NCI-H2227 (cell line): ENCODE data around the gene SLC29A2.
A peak's percentile ranks its signal among the peaks of the same experiment; 100 is the strongest.
"Not testable (repeated sequence)": the region's sequence is repeated elsewhere in the genome, so short reads cannot be mapped to it uniquely, and the experiment has no call there.

Experiments
- DNase-seq: peaks from one replicate; lab custom pipeline; 2025; ENCODE audit not compliant: unreplicated experiment; lab: John Stamatoyannopoulos, UW

The SLC29A2 gene

DNA sequence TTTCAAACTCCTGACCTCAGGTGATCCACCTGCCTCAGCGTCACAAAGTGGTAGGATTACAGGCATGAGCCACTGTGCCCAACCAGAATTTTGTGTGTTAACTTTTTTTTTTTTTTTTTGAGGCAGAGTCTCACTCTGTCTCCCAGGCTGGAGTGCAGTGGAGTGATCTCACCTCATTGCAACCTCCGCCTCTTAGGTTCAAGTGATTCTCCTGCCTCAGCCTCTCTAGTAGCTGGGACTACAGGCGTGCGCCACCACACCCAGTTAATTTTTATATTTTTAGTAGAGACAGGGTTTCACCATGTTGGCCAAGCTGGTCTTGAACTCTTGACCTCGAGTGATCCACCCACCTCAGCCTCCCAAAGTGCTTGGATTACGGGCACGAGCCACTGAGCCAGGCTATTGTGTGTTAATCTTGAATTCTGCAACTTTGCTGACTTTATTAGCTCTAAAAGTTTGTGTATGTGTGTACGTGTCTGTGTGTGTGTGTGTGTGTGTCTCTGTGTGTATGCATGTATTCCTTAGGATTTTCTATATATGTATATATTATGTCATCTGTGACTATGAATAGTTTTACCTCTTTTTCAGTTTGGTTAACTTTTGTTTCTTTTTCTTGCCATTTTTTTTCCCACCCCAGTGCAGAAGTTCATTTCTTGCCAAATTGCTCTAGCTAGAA is 20.9 kb downstream of the SLC29A2 start:
- DNase-seq: not testable (repeated sequence)

DNA sequence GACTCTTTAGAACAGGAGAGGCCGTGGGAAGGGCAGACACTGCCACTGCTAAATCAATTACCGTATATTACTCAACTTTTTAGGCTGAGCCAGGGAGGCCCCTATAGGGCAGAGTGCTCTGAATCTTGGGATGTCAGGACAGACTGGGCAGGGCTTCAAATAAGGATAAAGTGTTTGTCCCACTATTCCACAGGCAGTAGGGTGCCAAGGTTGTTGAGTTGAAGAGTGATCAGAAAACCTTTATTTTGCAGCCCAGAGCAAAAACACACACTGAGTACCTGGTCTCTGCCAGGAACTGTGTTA is 22.5 kb downstream of the SLC29A2 start:
- no peak for DNase-seq

DNA sequence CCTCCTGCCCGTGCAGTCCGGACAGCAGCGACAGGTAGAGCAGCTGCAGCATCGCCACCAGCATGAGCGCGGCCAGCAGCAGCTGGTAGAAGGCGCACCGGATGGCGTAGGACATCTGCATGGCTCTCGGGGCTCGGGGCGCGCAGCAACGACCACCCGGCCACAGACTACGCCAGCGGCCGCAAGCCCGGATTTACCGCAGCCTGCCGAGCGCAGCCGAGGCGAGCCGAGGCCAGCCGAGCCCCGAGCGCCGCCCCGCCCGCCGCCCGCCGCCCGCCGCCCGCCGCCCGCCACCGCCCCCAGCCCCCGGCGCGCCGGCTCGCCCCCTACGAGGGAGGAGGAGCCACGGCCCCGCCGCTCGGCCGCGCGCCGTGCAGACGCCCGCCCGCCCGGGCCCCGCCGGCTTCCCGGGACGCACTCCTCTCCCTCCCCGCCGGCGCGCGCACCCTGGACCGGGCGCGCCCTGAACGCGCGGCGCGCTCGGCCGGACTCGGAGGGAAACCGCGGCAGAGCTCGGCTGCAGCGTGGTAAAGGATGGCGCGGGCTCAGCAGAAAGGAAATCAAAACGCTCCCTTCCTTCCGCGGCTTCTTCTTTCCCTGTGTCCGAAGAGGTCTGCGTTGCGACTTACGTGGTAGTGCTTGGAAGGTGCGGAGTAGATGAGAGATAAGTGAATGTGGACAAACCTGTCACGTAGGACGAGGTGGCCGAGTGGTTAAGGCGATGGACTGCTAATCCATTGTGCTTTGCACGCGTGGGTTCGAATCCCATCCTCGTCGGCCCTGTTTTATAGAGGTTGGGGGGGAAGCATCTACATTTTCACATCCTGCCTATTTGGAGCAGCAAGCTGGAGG is 23.9 kb downstream of the SLC29A2 start, which contains the start of gene B4GAT1:
Gene B4GAT1 (minus strand): TSS at position 205 of the 852 bp plus-strand sequence. CDS start 84 bp downstream, at position 121.
- DNase-seq: peak; percentile 93

DNA sequence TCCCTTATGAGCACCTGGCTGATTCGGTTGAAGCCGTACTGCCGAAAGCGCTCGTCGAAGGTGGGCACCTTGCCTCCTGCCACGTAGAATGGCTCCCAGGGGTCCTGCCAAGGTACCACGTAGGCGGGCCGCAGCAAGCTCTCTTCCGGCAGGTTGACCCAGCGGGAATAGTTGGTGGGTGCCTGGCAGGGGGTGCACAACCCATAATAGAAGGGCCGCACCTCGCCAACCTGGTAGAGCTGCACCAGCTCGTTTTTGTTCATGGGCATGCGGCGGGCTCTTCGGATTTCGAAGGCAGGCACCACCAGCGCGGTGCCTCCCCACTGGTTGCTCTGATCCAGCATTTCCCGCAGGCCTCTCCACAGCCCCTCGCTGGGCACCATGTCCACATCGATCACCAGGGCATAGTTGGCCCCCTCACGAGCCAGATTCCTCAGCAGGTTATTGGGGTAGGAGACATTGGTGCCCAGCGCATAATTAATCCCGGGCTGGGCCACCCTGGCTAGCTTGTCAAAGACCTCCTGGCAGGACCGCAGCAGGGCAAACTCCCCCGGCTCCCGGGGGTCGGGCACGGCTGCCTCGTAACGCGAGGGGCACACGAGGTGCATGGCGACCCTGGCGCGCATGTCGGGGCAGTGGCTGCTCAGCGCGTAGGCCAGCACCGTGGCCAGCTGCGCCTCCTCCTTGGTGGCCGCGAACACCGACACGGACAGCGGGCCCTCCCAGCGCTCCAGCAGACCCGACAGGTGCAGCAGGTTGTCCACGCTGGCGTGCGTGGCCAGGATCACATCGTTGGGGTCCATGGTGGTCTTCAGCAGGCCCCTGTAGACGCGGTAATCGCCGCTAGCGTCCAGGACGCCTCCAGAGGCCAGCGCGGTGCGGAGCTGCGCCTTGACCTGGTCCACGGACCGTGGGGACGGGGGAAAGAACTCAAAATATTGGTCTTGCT is 24.8 kb downstream of the SLC29A2 start:
- DNase-seq: peak; percentile 48

DNA sequence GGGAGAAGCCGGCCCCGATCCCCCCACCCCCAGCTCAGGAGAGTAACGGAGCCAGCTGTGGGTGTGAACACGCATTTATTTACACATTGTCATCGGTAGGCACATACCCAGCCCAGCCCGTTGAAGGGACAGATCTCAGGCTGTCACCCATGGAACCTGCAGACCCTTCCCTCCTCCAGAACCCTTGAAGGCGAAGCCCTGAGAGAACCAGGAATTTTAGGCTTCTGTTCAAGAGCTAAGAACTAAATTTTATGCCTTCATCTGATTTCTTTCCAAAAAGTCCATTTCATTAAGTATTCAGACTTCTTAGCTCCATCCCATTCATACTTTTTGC is 26.3 kb downstream of the SLC29A2 start:
- no peak for DNase-seq

DNA sequence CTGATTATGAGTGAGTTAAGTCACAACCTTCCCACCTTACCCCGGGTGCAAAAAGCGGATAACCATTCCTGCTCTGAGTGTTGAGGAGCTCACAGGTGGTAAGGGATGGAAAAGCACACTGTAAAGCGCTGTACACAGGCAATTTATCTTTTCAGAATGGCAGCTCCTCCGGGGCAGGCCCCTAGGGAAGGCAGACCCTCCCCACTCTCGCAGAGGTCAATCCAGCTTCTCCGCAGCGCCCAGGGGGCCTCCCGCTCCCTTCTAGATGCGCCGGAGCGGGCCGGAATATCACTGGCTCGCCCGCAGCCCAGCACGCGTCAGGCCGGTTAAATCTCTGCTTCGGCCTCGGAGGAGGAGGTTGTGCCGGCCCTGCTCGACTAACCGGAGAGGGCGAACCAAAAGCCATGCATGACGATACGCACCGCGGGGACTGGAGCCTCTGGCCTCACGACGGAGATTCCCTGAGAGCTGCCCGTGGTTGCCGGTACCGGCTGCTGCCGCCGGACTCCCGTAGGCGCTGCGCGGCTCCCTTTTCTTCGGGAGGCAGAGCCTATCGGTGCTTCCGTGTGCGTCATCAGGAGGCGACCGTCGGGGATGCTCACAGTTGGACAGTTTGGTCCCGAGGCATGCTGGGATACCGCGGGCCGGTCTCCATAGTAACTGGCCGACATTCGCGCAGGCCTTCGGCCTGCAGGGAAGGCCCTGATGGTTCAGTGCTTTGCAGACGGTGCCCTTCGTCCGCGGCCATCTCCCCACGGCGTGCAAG is 26.8 kb downstream of the SLC29A2 start, which contains the start of gene BRMS1:
Gene BRMS1 (minus strand): TSS at position 555 of the 766 bp plus-strand sequence. CDS start 2,870 bp downstream, outside the sequence.
- DNase-seq: peak; percentile 98

DNA sequence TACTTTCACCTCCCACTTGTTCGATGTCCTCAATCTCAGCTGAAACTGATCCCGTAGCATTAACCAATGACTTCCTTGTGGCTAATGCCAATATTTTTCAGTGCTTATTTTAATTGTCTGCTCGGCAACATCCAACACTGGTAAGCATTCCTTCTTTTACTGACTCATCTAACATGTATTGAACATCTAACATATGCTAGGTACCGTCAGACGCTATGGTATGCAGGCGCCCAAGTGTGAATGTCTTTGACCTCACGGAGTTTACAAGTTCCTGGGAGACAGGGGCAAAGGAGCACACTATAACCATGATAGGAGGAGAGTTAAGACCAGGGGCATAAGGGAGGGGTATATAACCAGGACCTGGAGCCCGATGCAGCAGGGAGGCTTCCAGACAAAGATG is 28.4 kb downstream of the SLC29A2 start:
- DNase-seq: no peak

DNA sequence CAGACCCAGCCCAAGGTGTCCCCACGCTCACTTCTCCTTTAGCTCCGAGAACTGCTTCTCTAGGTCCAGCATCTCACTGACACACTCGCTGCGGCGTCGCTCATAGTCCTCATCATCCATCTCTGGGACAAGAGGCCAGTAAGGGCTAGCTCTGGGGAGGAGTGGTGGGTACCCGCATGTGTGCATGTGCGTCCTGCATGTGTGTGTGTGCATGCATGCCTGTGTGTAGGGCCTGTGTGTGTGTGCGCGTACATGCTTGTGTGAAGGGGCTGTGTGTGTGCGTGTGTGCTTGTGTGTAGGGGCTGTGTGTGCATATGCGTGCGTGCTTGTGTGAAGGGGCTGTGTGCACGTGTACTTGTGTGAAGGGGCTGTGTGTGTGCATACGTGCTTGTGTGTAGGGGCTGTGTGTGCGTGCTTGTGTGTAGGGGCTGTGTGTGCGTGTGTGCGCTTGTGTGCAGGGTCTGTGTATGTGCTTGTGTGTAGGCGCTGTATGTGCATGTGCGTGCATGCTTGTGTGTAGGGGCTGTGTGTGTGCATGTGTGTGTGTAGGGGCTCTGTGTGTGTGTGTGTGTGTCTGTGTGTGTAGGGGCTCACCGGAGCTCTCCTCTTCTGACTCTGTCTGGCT is 29.9 kb downstream of the SLC29A2 start:
- DNase-seq: no peak

DNA sequence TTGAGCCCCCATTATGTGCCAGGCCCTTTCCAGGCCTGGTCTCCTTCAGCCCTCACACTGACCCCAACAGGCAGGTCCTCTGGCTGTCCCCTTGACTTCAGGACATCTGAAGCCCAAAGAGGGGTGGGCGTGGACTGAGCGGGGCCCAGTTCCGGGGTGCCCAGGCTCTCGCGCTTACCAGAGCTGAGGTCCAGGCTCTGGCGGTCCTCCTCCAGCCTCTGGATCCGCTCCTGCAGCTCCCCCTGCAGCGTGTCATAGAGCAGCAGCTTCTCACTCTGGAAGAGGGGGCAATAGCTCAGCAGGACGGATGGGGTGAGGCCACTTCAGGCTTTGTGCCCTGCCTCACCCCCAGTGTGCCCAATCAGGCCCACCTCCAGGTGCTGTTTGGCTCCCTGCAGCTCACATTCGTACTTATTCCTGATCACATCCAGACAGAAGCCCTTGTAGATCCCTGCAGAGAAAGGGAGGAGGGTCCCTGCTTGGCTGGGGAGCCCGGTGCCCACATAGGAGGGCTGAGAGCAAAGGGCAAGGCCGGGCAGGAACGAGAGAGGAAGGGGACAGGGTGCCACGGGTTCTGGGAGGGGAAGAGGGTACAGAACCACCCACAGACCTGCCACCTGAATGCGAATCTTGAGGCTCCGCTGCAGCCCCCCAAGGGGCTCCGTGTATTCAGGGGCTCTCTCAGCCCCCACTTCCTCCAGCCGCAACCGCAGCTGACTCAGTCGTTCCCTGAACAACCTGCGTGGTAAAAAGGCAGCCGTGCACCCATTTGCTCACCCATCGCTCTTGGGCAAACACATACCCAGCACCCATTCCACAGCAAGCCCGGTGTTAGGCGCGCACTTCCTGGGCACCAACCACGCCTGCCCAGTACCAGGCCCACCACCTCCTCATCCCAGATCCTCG is 30.7 kb downstream of the SLC29A2 start:
- no peak for DNase-seq

DNA sequence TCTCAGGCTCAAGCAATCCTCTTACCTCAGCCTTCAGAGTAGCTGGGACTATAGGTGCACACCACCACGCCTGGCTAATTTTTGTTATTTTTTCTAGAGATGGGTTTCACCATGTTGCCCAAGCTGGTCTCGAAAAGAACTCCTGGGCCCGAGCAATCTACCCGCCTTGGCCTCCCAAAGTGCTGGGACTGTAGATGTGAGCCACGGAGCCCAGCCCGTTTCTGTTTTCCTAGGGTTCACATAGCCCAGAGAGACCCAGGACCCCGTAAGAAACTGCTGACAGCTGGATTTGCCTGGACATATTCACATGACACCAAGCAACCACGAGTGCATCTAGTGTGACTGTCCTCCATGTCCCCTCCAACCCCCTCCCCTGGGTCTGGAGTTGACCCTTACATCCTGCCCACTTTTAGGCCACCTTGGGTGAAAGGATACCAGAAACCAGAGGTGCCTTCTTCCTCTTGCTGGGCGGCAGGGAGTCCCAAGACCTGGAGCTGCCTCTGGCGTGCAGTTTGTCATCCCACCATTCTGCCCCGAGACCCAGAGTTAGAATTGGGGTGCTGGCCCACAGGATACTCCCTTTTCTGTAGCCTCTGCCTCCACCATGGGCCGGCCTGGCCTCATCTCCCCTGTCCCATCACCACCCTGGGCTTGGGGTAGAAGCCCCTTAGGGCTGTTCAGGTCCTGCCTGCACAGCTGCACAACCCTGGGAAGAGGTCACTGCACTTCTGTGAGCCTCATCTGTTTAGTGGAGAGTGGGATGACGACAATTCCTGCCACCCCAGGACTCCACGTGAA is 31.7 kb downstream of the SLC29A2 start:
- no peak for DNase-seq

DNA sequence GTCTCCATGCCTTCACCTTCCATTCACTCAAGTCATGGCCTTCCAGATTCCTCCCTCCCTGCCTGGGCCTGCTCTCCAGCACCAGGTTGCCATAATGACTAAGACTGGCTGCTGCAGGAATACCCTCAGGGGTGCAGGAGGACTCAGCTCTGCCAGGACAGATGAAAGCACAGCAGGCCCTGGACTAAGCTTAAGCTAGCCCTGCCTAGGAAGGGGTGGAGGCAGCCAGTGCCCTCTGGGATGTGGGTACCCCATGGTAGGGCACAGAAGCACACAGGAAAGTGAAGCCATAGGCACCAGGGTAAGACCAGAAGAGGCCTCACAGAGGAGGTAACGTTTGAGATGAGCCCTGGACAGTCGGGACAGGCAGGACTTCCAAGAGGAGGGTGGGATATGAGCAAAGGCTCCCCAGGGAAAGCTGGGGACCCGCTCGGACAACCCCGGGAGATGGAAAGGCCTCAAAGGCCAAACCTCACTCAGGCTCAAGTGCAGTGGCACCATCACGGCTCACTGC is 32.3 kb downstream of the SLC29A2 start:
- DNase-seq: no peak

DNA sequence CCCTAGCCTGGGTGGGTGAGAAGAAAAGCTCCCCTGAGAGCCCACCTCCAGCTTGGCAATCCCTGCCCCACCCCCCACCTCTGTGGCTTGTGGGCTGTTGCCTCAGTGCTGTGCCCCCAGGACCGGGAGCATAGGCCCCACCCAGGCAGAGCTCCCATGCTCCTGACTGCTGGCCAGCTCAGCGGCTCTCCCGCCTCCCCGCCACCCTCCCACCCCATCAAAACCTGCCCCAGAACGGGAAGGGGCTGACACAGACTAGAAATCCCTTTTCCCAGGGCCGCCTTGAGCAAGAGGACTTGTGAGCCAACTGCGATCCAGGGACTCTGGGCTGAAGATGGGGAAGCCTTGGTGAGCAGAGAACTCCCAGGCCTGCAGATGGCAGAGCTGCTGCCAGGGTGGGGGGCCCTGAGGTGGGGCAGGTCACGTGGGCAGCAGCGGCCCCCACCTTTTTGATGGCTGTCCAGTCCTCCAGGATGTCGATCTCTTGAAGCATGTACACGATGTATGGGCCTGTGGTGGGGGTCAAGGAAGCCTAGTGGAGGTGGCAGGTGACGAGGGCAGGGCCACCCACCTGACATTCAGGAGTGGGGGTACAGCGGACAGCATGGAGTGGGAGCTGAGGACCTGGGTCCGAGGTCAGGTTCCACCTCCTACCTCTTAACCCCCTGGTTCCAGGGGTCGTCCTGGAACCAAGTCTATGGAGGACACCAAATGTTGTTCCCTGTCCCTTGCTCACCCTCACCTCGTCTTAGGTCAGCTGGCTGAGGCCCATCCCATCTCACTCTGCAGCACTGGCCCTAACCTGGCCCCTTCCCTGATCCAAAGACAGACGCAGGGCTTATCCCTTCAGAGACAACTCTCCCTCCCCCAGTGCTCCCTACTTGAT is 33.0 kb downstream of the SLC29A2 start:
- DNase-seq: no peak

DNA sequence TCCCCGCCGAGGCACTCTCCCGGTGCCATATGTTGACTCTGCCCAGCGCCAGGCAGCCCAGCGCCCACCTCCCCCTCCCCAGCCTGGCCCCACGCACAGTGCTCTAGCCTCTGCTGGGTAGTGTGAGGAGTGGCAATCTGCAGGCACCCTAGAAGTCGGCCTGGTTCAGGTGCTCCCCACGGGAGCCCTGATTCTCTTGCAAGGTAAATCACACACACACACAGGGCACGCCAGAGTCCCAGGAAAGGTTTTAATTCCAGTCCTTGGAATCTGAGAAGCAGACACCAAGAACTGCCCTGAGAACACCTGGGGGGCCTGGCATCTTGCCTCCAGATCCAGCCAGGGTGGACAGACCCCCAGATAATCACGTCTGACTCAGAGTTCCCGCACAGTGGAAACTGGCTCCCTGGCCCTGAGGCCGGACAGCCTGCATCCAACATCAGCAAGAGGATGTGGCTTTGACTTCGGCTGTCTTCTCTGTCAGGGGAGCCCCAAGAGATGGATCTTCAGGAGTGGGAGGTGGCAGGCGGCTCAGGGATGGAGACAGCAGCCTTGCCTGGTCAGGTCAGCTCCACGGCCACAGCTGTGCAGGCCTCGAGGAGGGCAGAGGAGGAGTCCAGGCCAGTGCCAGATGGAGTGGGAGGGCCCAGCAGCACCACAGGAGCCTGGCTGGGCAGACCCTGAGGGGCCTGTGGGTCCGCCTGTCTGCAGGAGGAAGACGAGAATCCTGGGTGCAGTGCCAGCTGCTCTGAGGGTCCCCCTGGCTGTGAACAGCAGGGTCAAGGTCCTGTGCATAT is 34.3 kb downstream of the SLC29A2 start:
- no peak for DNase-seq

DNA sequence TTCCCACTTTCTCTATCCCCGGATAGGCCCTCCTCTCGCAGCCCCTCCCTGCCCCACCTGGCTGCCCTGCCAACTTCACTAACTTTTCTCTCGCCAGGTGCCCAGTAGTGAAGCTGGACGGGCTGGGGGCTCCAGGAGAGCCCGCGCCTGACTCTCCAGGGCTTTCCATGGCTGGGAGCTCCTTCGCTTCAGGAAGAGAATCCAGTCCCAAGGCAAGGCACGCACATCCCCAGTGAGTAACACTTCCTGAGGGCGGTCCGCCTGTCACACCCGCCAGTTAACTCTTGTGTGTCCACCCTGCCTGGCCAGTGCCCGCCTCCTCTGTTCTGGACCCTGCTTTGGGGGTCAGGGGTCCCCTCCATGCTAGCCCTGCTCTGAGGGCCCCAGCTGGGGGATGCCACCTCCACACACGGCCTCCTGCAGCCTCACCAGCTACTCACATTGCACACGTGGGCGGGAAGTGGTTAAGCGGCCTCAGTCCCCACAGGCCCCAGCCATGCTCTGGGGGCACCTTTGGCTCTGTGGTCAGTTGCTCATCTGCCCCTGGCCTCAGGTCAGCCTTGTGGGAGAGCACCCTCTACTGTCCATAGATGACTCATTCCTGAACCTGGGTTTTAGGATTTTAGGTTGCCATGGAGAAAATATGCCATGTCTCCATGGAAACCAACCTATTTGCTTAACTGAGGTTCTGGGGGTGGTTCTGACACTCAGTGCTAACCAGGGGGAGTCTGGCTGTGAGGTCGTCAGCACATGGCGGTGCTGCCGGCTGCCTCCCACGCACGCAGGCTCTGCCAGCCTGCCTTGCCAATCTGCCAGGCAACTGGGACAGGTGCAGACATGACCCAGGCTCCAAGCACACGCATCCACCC is 35.1 kb downstream of the SLC29A2 start, which contains the start of gene RIN1:
Gene RIN1 (minus strand): TSS at position 201 of the 869 bp plus-strand sequence. CDS start 32 bp downstream, at position 169.
- peak; percentile 63 for DNase-seq

DNA sequence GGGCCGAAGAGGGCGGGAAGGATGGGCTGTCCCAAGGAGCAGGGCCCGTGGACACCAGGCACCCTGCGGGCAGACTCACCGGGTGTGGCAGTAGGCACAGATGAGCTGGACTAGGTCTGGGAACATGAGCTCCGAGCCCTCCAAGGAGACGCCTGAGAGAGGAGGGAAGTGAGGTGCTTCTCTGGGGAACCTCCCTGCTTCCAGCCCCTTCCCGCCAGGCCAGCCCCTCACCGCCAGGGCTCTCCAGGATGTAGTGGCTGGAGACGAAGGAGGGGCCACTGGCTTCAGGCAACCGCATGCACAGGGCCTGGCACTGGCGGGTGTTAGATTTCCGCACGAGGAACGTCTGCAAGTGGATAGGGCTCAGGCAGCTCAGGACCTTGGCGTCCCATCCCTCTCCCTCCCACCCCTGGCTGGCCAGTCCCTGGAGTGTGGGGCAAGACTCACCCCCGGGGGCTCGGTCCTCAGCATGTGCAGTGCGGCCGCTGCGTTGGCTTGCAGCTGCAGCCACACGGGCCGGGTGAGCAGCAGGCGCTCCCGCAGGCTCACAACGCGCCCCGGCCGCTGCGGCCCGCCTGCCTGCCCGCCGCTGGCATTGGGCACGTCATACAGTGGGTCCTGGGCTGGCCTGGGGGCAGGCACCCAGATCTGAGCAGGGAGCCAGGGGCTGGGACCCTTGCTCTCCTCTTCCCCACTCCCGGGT is 35.9 kb downstream of the SLC29A2 start:
- no peak for DNase-seq
